Measurements from ENCODE around the gene PPARGC1A. TPM values are rescaled to one million over a fixed set of nuclear protein-coding genes. Genes with fewer than 3 reads are reported as not detected.

Gene PPARGC1A
- total and polyA plus RNA-seq, 2 of the 13 experiments (the other 11 are each of a cell fraction or from before 2014, with no cell fraction given): 20.7 to 37.3 TPM

GRCh38 chr4:23930750-23931488, 41.1 kb upstream of the PPARGC1A start (continued):
- TF ChIP-seq, protein P1, sequence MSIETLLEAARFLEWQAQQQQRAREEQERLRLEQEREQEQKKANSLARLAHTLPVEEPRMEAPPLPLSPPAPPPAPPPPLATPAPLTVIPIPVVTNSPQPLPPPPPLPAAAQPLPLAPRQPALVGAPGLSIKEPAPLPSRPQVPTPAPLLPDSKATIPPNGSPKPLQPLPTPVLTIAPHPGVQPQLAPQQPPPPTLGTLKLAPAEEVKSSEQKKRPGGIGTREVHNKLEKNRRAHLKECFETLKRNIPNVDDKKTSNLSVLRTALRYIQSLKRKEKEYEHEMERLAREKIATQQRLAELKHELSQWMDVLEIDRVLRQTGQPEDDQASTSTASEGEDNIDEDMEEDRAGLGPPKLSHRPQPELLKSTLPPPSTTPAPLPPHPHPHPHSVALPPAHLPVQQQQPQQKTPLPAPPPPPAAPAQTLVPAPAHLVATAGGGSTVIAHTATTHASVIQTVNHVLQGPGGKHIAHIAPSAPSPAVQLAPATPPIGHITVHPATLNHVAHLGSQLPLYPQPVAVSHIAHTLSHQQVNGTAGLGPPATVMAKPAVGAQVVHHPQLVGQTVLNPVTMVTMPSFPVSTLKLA (IDR thresholded peaks at IDR 0.05): peak; percentile 65
- TF ChIP-seq SOX13 (IDR thresholded peaks at IDR 0.05) (no peak), SOX13 (CRISPR knock-in tag; conservative IDR thresholded peaks at IDR 0.05 in 1 of 2, IDR thresholded peaks at IDR 0.05 in 1 of 2) (no peak), ZFP36L2 (CRISPR knock-in tag; IDR thresholded peaks at IDR 0.05) (no peak), ESRRA (CRISPR knock-in tag; IDR thresholded peaks at IDR 0.05; ENCODE audit: low read depth) (peak; percentile 63; the same call in 1 of the 2 replicates), ZBTB8A (CRISPR knock-in tag; IDR thresholded peaks at IDR 0.05; ENCODE audit: borderline replicate concordance, low read depth) (no peak), ELF3 (CRISPR knock-in tag; IDR thresholded peaks at IDR 0.05) (0 out of 2 replicates have a peak, but pooled peaks have one; percentile 35), TEAD3 (CRISPR knock-in tag; optimal IDR thresholded peaks at IDR 0.05; ENCODE audit: borderline replicate concordance) (peak; percentile 54), ZNF710 (CRISPR knock-in tag; IDR thresholded peaks at IDR 0.05; ENCODE audit: borderline replicate concordance) (no peak), ZNF136 (CRISPR knock-in tag; IDR thresholded peaks at IDR 0.05; ENCODE audit: low read depth) (no peak), PCBP1 (IDR thresholded peaks at IDR 0.05; ENCODE audit: borderline replicate concordance, low read depth, low read length) (no peak), RERE (CRISPR knock-in tag; IDR thresholded peaks at IDR 0.05; ENCODE audit: low read depth) (no peak), CBX1 (IDR thresholded peaks at IDR 0.05; ENCODE audit: low read depth) (no peak), MAZ (IDR thresholded peaks at IDR 0.05; ENCODE audit: borderline replicate concordance, low read depth, low read length) (no peak), MAZ (CRISPR knock-in tag; IDR thresholded peaks at IDR 0.05; ENCODE audit: low read depth) (no peak), RFX3 (CRISPR knock-in tag; IDR thresholded peaks at IDR 0.05) (peak; percentile 48; the same call in 1 of the 2 replicates), ZNF777 (CRISPR knock-in tag; IDR thresholded peaks at IDR 0.05) (no peak), FOXK2 (IDR thresholded peaks at IDR 0.05) (no peak), MAX (IDR thresholded peaks at IDR 0.05) (peak; percentile 82)

Data from HepG2 (cell line).